T-helper 1 cell treated with Interleukin-12 subunit alpha and Interleukin-12 subunit beta and Interleukin-4 antibody, amounts not matched to agents 30 μg/mL and 1 μg/mL, for 36 hours (primary cell): ENCODE measurements around the gene FBXL7.

ENCODE experiments used
- H3K27ac Mint-ChIP-seq: one replicate; pipeline ENCODE4 v1.8.0; 2021; ENCODE audit warnings: mild to moderate bottlenecking, mixed read lengths
- H3K27me3 Mint-ChIP-seq: one replicate; pipeline ENCODE4 v1.8.0; 2021; ENCODE audit warnings: low read depth, mixed read lengths
- H3K36me3 Mint-ChIP-seq: one replicate; pipeline ENCODE4 v1.8.0; 2021; ENCODE audit warnings: low read depth, mixed read lengths
- H3K4me1 Mint-ChIP-seq: one replicate; pipeline ENCODE4 v1.8.0; 2021; ENCODE audit warnings: low read depth, mixed read lengths
- H3K4me3 Mint-ChIP-seq: one replicate; pipeline ENCODE4 v1.8.0; 2021; ENCODE audit warnings: mild to moderate bottlenecking, moderate library complexity, mixed read lengths
- H3K9me3 Mint-ChIP-seq: one replicate; pipeline ENCODE4 v1.8.0; 2021; ENCODE audit warnings: mixed read lengths

FBXL7 gene

DNA sequence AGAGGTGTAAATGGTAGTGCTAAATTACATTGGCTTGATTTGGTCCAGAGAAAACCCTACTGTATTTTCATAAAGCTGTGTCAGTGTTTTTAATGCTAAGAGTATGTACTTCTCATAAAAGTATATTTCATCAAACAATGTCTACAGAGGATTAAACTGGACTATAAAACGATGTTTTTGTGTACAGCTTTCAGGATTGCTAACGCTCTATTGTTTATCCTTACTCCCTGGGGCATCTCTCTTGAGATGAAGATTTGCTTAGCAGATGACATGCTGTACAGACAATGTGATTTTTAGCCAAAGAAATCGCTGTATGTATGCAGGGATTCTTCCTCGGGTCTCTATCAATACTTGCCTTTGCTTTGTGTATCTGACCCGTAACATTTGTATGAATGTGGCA, 216.0 kb downstream of the FBXL7 start:
- no peaks in the 10 kb centered on the region for H3K36me3 Mint-ChIP-seq
- H3K27ac Mint-ChIP-seq, result no peak overlapping the region
- no peaks in the 10 kb centered on the region for H3K27me3 Mint-ChIP-seq
- no peaks in the 10 kb centered on the region for H3K4me1 Mint-ChIP-seq
- H3K4me3 Mint-ChIP-seq, result no peak overlapping the region
- peaks cover 4% of the 10 kb centered on the region for H3K9me3 Mint-ChIP-seq

DNA sequence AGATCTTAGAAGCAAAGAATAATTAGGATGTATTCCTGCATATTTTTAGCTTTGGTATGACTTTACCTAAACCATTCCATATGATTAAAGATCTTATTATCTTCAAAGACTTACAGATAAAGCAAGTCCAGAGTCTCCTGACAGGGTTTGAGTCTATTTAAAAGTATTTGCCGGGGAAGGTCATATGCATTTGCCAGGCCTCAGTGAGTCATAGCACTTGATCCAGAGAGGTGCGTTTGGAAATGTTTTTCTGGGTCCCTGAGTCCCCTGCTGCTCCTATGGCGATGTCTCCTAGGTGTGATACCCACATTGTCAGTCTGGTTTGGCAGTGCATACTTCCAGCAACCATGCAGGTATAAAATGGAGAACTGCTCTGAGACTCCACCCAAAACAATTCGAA, 217.0 kb downstream of the FBXL7 start:
- H3K36me3 Mint-ChIP-seq, result no peaks in the 10 kb centered on the region
- H3K9me3 Mint-ChIP-seq, result no peaks in the 10 kb centered on the region
- H3K27me3 Mint-ChIP-seq, result no peaks in the 10 kb centered on the region
- no peaks in the 10 kb centered on the region for H3K4me1 Mint-ChIP-seq
- H3K27ac Mint-ChIP-seq, result no peak overlapping the region
- H3K4me3 Mint-ChIP-seq, result no peak overlapping the region

- no peaks in the 10 kb centered on the region for H3K4me1 Mint-ChIP-seq
- H3K27ac Mint-ChIP-seq, result no peak overlapping the region
- H3K36me3 Mint-ChIP-seq, result no peaks in the 10 kb centered on the region
- H3K27me3 Mint-ChIP-seq, result no peaks in the 10 kb centered on the region
- no peaks in the 10 kb centered on the region for H3K9me3 Mint-ChIP-seq
- H3K4me3 Mint-ChIP-seq, result no peak overlapping the region
Measured at GRCh38 chr5:15718421-15719179, 218.6 kb downstream of the FBXL7 start.

DNA sequence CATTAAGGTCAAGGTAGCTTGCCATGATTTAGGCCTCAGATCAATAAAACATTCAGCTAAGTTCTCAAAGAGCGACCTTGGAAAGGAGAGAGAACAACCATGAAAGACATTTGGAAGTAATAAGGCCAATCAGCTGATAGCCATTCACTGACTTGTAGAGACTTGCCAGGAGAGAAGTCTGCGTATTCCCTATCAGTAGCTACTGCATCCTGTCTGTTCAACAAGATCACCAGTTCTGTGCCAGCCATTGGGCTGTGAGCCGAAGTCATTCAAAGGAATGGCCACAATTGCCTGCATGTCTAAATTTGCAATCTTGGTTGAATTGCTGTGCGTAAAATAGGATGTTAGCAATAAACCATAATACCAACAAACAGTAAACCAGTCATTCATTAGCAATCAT, 219.8 kb downstream of the FBXL7 start:
- no peak overlapping the region for H3K4me3 Mint-ChIP-seq
- no peaks in the 10 kb centered on the region for H3K9me3 Mint-ChIP-seq
- no peaks in the 10 kb centered on the region for H3K4me1 Mint-ChIP-seq
- no peaks in the 10 kb centered on the region for H3K36me3 Mint-ChIP-seq
- no peak overlapping the region for H3K27ac Mint-ChIP-seq
- H3K27me3 Mint-ChIP-seq, result no peaks in the 10 kb centered on the region

DNA sequence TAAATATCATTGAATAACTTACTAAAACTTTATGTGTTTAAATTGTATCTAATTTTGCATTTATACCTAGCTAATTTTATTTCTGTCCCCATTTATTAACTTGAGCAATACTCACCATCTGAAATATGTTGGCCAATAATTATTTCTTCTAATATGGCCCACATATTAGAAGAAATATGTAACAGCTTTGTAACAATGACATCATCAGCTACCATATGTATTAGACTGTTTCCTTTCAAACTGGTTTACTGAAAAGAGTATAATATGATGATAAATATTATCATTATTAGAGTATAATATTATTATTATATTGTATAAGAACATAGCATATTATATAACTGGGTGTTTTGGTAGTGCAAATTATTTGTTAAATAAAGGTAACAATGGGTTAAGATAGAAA, 220.5 kb downstream of the FBXL7 start:
- Mint-ChIP-seq H3K36me3 (no peaks in the 10 kb centered on the region), H3K4me1 (no peaks in the 10 kb centered on the region), H3K4me3 (no peak overlapping the region), H3K27me3 (no peaks in the 10 kb centered on the region), H3K27ac (no peak overlapping the region), H3K9me3 (no peaks in the 10 kb centered on the region)

- Mint-ChIP-seq H3K27ac (no peak overlapping the region), H3K4me3 (no peak overlapping the region), H3K4me1 (no peaks in the 10 kb centered on the region), H3K27me3 (no peaks in the 10 kb centered on the region), H3K9me3 (no peaks in the 10 kb centered on the region), H3K36me3 (no peaks in the 10 kb centered on the region)
Measured at GRCh38 chr5:15722305-15722704, 222.3 kb downstream of the FBXL7 start.

- Mint-ChIP-seq H3K27me3 (no peaks in the 10 kb centered on the region), H3K36me3 (no peaks in the 10 kb centered on the region), H3K4me3 (no peak overlapping the region), H3K27ac (no peak overlapping the region), H3K9me3 (peaks cover 25% of the 10 kb centered on the region), H3K4me1 (no peaks in the 10 kb centered on the region)
Measured at GRCh38 chr5:15727375-15727774, 227.4 kb downstream of the FBXL7 start.

DNA sequence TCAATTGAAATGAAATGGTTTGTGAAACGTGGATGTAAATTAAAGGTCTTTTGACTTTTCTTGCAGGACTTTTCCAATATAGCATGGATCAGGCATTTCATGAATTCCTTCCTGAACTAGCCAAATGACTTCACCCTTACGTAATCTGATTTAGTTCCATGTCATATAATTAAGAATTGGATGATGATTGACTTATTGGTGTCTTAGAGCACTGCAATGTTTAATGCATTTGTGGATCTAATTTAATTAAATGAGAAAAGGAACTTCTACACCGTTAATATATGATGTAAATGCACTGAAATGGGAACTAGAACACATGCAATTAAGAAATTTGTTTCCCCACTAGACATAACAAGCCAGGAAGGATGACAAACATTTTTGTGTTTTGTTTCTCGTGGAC, 228.8 kb downstream of the FBXL7 start:
- H3K4me3 Mint-ChIP-seq, result no peak overlapping the region
- no peak overlapping the region for H3K27ac Mint-ChIP-seq
- H3K27me3 Mint-ChIP-seq, result no peaks in the 10 kb centered on the region
- H3K9me3 Mint-ChIP-seq, result peaks cover 25% of the 10 kb centered on the region
- H3K4me1 Mint-ChIP-seq, result no peaks in the 10 kb centered on the region
- no peaks in the 10 kb centered on the region for H3K36me3 Mint-ChIP-seq

DNA sequence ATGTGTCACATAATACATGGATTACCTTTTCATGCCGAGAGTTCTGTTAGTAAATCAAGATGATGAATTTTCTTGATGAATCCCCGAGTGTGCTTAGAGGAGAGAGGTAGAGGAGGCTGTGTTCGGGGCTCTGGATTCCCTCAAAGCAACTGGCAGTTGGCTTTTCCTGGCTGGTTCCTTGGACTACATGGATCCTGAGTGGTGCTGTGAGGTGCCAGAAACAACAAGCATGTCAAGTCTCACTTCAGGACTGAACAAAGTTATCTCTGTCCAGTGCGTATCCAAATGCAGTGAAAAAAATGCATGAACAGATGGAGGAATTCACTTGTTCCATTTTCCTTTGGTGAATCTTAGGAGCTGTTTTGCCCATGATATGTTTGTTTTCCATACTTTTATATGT, 231.7 kb downstream of the FBXL7 start:
- Mint-ChIP-seq H3K36me3 (no peaks in the 10 kb centered on the region), H3K4me1 (no peaks in the 10 kb centered on the region), H3K9me3 (peaks cover 36% of the 10 kb centered on the region), H3K4me3 (no peak overlapping the region), H3K27ac (no peak overlapping the region), H3K27me3 (no peaks in the 10 kb centered on the region)

DNA sequence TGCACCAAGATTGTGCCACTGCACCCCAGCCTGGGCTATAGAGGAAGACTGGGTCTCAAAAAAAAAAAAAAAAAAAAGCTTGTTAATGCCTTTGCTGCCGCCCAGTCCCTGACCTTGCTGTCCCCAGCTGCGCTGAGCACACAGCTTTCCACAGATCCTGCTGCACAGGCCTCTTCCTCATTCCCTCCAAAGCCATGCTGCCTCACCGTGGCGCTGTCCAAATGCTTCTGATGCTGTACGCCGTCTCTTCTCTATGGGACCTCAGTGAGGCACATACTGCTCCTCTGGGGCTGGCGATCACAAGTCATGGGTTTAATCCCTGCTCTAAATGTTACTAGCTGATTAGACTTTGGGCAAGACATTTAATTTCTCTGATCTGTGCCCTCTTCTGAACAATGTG, 234.1 kb downstream of the FBXL7 start:
- H3K27ac Mint-ChIP-seq, result no peak overlapping the region
- no peaks in the 10 kb centered on the region for H3K27me3 Mint-ChIP-seq
- no peak overlapping the region for H3K4me3 Mint-ChIP-seq
- H3K9me3 Mint-ChIP-seq, result peaks cover 38% of the 10 kb centered on the region
- no peaks in the 10 kb centered on the region for H3K4me1 Mint-ChIP-seq
- no peaks in the 10 kb centered on the region for H3K36me3 Mint-ChIP-seq

- Mint-ChIP-seq H3K36me3 (no peaks in the 10 kb centered on the region), H3K4me3 (no peak overlapping the region), H3K9me3 (peaks cover 21% of the 10 kb centered on the region), H3K27ac (no peak overlapping the region), H3K4me1 (no peaks in the 10 kb centered on the region), H3K27me3 (no peaks in the 10 kb centered on the region)
Measured at GRCh38 chr5:15737036-15737821, 237.2 kb downstream of the FBXL7 start.

DNA sequence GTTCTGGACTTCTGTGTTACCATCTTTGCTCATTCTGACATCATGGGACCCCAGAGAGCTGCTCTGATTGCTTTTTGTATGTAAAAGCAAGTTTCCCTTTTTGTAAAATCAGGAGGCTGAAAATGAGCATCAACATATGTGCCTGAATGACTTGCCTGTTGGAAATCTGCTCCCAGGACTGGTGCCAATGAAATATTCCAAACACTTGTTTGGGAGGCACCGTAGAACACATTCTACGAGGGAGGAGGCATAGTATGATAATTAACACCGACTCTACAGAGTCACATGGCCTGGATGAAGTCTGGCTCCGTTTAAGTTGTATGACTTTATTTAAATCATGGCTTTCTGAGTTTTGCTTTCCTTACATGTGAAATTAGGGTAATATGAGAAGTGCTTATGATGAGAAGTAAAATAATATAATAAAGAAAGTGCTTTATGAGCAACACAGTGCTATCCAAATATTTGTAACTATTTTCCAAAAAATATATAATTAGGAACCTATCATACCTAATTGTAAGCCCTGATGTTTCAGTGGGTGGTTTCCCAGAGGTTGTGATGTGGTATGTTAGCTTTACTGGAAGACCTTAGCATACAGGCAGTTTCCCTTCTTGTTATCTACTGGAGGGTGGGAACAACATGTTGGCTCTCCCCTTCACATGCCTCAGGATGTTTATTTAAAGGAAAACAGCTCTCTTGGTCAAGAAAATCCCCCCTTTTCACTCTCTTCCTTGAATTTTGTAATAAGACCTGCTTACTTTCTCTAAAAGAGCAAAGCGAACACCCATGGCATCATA, 238.1 kb downstream of the FBXL7 start:
- Mint-ChIP-seq H3K9me3 (peaks cover 27% of the 10 kb centered on the region), H3K36me3 (no peaks in the 10 kb centered on the region), H3K4me3 (no peak overlapping the region), H3K27ac (no peak overlapping the region), H3K4me1 (no peaks in the 10 kb centered on the region), H3K27me3 (no peaks in the 10 kb centered on the region)

GRCh38 chr5:15740383-15740782, 240.4 kb downstream of the FBXL7 start:
- H3K27ac Mint-ChIP-seq, result no peak overlapping the region
- H3K36me3 Mint-ChIP-seq, result no peaks in the 10 kb centered on the region
- H3K4me3 Mint-ChIP-seq, result no peak overlapping the region
- no peaks in the 10 kb centered on the region for H3K4me1 Mint-ChIP-seq
- no peaks in the 10 kb centered on the region for H3K27me3 Mint-ChIP-seq
- H3K9me3 Mint-ChIP-seq, result peaks cover 26% of the 10 kb centered on the region

- no peaks in the 10 kb centered on the region for H3K27me3 Mint-ChIP-seq
- H3K4me1 Mint-ChIP-seq, result no peaks in the 10 kb centered on the region
- no peaks in the 10 kb centered on the region for H3K36me3 Mint-ChIP-seq
- no peak overlapping the region for H3K27ac Mint-ChIP-seq
- no peak overlapping the region for H3K4me3 Mint-ChIP-seq
- peaks cover 22% of the 10 kb centered on the region for H3K9me3 Mint-ChIP-seq
Measured at GRCh38 chr5:15741591-15741990, 241.6 kb downstream of the FBXL7 start.

- H3K4me1 Mint-ChIP-seq, result no peaks in the 10 kb centered on the region
- no peaks in the 10 kb centered on the region for H3K27me3 Mint-ChIP-seq
- H3K9me3 Mint-ChIP-seq, result peaks cover 21% of the 10 kb centered on the region
- H3K36me3 Mint-ChIP-seq, result no peaks in the 10 kb centered on the region
- no peak overlapping the region for H3K4me3 Mint-ChIP-seq
- no peak overlapping the region for H3K27ac Mint-ChIP-seq
Measured at GRCh38 chr5:15746833-15747232, 246.9 kb downstream of the FBXL7 start.
